Peyer's patch (tissue), 4 donors: Measurements from ENCODE around the gene NXPH2. TPM values are rescaled to one million over a fixed set of nuclear protein-coding genes. Genes with fewer than 3 reads are reported as not detected.

ENCODE experiments used
- DNase-seq, 3 donors: peaks; one replicate each; pipeline ENCODE4 v3.0.0-alpha.2; 2017 to 2019
- H3K27ac ChIP-seq, 4 donors: fragments of 200-600 bp; sonication (generic); one replicate each; pipeline ENCODE4 v1.5.1; 2016 to 2019
- H3K27me3 ChIP-seq, 2 donors: fragments of 200-600 bp; sonication (generic); one replicate each; pipeline ENCODE4 v1.5.1; 2019
- H3K36me3 ChIP-seq, 3 donors: fragments of 200-600 bp; sonication (generic); one replicate each; pipeline ENCODE4 v1.5.1; 2016 to 2019
- H3K4me1 ChIP-seq, 4 donors: fragments of 200-600 bp; sonication (generic); one replicate each; pipeline ENCODE4 v1.5.1; 2016 to 2019
- H3K4me3 ChIP-seq, 4 donors: fragments of 200-600 bp; sonication (generic); 1 replicate in 3 of 4; 2 replicates in 1 of 4; pipeline ENCODE4 v1.5.1; 2016 to 2019; ENCODE audit warnings: mild to moderate bottlenecking in 1 of 4
- H3K9me3 ChIP-seq, 4 donors: fragments of 200-600 bp; sonication (generic); one replicate each; pipeline ENCODE4 v1.5.1; 2016 to 2019; ENCODE audit warnings: mild to moderate bottlenecking in 1 of 4
- POLR2A ChIP-seq, 2 donors: fragments of 450-650 bp; IDR thresholded peaks; one replicate each; pipeline ENCODE4 v1.5.1; 2017; ENCODE audit warnings: antibody characterized with exemption in 2 of 2, mild to moderate bottlenecking in 2 of 2, moderate library complexity in 2 of 2
- total RNA-seq, 4 donors: library from RNA; depleted of rRNA; stranded (reverse); fragments of >200 nt; gene quantifications; one replicate each; pipeline ENCODE4 v1.1.0, GENCODE V29; 2016
- TF ChIP-seq, protein P1 (sequence below), 6 experiments: fragments of 450-650 bp in 4 of 6; fragments of 200-600 bp in 2 of 6; sonication (generic) in 1 of 6; IDR thresholded peaks; one replicate each; pipeline ENCODE4 v1.5.1; 2017 to 2019; ENCODE audit warnings: antibody characterized with exemption in 6 of 6, mild to moderate bottlenecking in 3 of 6, moderate library complexity in 1 of 6

Gene NXPH2
- total RNA-seq, 4 donors from 2014 or later: not detected

DNA sequence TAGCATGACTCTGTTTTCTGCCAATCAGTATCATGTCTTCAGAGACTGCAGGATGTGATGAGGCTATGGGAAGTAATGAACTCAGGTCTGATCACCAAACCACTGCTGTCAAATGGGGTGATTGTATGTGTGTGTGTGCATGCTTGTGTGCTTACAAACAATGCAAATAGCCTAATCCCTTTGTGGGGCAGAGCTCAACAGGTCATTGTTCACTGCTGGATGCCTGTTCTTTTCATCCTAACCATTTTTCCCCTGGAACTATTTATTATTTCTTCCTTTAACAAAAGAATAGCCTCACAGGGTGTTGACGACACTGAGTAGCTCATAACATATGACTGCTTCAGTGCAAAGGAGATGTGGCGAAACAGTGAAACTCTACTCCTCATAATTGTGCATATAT, 55.9 kb downstream of the NXPH2 start:
- no peaks in the 10 kb centered on the region for H3K36me3 ChIP-seq
- no peaks in the 10 kb centered on the region for H3K9me3 ChIP-seq
- no peak overlapping the region for H3K4me3 ChIP-seq
- DNase-seq: no peak
- no peak overlapping the region for H3K27ac ChIP-seq
- no peaks in the 10 kb centered on the region for H3K27me3 ChIP-seq
- TF ChIP-seq, protein P1, sequence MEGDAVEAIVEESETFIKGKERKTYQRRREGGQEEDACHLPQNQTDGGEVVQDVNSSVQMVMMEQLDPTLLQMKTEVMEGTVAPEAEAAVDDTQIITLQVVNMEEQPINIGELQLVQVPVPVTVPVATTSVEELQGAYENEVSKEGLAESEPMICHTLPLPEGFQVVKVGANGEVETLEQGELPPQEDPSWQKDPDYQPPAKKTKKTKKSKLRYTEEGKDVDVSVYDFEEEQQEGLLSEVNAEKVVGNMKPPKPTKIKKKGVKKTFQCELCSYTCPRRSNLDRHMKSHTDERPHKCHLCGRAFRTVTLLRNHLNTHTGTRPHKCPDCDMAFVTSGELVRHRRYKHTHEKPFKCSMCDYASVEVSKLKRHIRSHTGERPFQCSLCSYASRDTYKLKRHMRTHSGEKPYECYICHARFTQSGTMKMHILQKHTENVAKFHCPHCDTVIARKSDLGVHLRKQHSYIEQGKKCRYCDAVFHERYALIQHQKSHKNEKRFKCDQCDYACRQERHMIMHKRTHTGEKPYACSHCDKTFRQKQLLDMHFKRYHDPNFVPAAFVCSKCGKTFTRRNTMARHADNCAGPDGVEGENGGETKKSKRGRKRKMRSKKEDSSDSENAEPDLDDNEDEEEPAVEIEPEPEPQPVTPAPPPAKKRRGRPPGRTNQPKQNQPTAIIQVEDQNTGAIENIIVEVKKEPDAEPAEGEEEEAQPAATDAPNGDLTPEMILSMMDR (IDR thresholded peaks at IDR 0.05): no peak
- no peak for TF ChIP-seq POLR2A (IDR thresholded peaks at IDR 0.05)
- H3K4me1 ChIP-seq: no peaks in the 10 kb centered on the region

DNA sequence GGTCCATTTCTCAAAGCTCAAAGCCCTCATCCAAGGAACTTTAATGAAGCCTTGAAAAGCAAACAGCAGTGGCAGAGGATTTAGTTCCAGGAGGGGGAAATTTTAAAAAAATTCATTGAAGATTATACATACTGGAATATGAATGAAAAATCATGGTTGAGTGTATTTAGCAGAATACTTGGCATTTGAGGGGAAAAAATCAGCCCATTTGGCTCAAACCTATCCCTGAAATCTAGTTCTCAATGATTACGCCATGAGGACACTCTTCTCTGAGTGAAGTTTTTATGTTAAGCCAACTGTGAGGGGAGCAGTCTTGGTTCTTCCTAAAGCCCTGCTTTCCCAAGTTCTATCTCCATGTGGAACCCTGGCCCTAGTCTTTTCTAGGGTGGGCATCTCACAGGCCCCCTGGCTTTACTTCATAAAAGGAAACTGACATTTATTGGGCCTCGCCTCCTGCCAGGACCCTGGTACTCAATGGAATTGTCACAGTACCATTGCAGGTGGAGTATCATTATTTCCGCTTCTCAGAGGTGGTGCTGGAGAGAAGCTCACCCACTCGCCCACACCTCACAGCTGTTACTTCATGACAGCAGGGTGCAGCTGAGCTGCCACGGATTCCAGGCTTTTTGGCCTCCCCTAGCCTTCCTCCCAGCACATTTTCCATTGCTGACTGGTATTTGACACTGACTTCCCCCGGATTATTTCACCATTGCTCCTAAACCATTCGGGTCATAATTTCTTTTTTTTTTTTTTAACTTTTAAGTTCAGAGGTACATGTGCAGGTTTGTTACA, 56.8 kb downstream of the NXPH2 start:
- H3K27ac ChIP-seq: no peak overlapping the region
- H3K4me1 ChIP-seq: no peaks in the 10 kb centered on the region
- H3K4me3 ChIP-seq: no peak overlapping the region
- no peaks in the 10 kb centered on the region for H3K27me3 ChIP-seq
- H3K9me3 ChIP-seq: no peaks in the 10 kb centered on the region
- H3K36me3 ChIP-seq: no peaks in the 10 kb centered on the region
- TF ChIP-seq, protein P1 (IDR thresholded peaks at IDR 0.05): no peak
- TF ChIP-seq POLR2A (IDR thresholded peaks at IDR 0.05): no peak
- DNase-seq: no peak

DNA sequence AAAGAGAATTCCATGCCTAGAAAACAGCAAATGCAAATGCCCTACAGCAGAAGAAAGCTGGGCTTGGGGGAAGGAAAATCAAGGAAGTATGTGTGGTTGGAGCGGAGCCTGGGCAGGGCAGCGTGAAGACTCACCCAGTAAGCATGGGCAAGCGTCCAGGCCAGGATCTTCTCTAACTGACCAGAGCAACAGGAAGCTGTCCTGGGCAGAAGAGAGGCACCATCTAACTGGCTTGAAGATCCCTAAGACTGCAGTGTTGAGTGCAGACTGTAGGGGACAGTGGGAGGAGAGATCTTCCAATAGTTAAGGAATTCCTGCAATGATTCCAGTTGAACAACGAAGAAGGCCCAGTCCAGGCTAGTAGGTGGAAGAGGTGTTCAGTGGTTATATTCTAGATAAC, 57.9 kb downstream of the NXPH2 start:
- TF ChIP-seq POLR2A (IDR thresholded peaks at IDR 0.05): no peak
- TF ChIP-seq, protein P1 (IDR thresholded peaks at IDR 0.05): no peak
- Histone ChIP-seq H3K4me3 (no peak overlapping the region), H3K27me3 (no peaks in the 10 kb centered on the region), H3K27ac (no peak overlapping the region), H3K9me3 (no peaks in the 10 kb centered on the region), H3K36me3 (no peaks in the 10 kb centered on the region), H3K4me1 (no peaks in the 10 kb centered on the region)
- no peak for DNase-seq

DNA sequence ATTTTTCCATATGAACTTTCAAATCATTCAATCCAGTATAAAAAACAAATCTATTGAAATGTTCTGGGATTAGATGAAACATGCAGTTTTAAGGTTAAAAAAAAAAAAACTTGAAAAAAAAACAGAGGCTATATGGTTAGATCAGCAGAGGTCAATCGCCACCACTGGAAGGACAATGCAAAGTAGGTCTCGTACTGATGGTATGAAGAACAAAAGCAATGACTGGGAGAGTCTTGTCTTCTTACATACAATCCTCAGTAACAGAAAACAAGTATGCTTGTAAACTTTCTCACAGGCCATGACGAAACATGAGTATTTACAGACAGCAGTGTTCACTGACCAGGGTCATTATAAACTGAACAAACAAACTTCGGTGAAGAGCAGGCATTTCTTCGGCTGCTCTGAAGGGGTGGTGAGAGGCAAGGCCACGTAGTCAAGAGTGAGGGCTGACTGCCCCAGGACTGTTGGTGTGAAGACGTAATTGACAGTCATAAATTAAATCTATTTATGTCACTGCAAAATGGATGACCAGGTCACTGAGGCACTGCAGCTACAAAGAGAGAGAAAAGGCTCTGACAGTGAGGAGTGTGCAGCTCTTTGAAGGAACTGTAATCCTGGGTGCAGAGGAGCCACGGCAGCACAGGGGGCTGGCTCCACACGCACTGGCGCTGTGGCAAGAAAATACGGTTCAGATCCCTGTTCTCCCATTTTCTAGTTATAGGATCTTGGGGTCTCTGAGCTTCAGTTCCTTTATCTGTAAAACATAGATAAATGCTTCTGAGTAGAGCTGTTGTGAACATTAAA, 60.0 kb downstream of the NXPH2 start:
- Histone ChIP-seq H3K36me3 (no peaks in the 10 kb centered on the region), H3K27ac (no peak overlapping the region), H3K27me3 (no peaks in the 10 kb centered on the region), H3K4me1 (no peaks in the 10 kb centered on the region), H3K4me3 (no peak overlapping the region), H3K9me3 (no peaks in the 10 kb centered on the region)
- TF ChIP-seq, protein P1 (IDR thresholded peaks at IDR 0.05): no peak
- DNase-seq: no peak

DNA sequence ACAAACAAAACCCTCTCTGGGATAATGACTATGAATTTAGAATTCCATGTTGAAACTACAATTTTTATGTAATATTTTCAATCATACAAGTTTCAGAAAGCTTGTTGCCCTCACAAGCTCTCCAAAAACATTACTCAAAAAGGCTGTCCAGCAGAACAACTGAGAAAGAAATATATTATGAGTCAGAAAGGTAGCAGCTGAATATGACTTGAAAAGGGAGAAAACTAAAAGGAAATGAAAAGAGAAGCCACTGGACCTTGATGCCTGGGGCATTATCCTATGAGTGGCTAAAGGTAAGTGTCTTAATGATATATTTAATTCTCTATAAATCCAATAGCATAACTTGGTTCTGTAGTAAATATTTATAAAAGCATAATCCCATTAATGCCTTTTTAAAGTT, 61.8 kb downstream of the NXPH2 start:
- no peaks in the 10 kb centered on the region for H3K27me3 ChIP-seq
- TF ChIP-seq, protein P1 (IDR thresholded peaks at IDR 0.05): no peak
- no peak for TF ChIP-seq POLR2A (IDR thresholded peaks at IDR 0.05)
- H3K9me3 ChIP-seq: no peaks in the 10 kb centered on the region
- no peak overlapping the region for H3K4me3 ChIP-seq
- H3K27ac ChIP-seq: no peak overlapping the region
- no peaks in the 10 kb centered on the region for H3K4me1 ChIP-seq
- no peak for DNase-seq
- H3K36me3 ChIP-seq: no peaks in the 10 kb centered on the region
